Uterus (tissue), 2 donors: ENCODE measurements around the gene FLNB.

Source experiments
- CTCF ChIP-seq, 4 experiments: fragments of 200-600 bp in 2 of 4; fragments of 450-650 bp in 2 of 4; sonication (generic) in 2 of 4; IDR thresholded peaks; one replicate each; pipeline ENCODE4 v1.5.1; 2016 to 2019; ENCODE audit warnings: antibody characterized with exemption in 4 of 4, mild to moderate bottlenecking in 2 of 4, moderate library complexity in 1 of 4
- POLR2A ChIP-seq, 2 donors: fragments of 450-650 bp; IDR thresholded peaks; one replicate each; pipeline ENCODE4 v1.6.1; 2016; ENCODE audit warnings: antibody characterized with exemption in 2 of 2, mild to moderate bottlenecking in 1 of 2, moderate library complexity in 1 of 2

GRCh38 chr3:58131101-58131825, 123.0 kb downstream of the FLNB start:
- TF ChIP-seq CTCF (IDR thresholded peaks at IDR 0.05) (no peak), POLR2A (IDR thresholded peaks at IDR 0.05) (no peak)
